Thymus (tissue), 11 donors: ENCODE data around the gene RPS6KB1. TPM values are rescaled to one million over a fixed set of nuclear protein-coding genes. Genes with fewer than 3 reads are reported as not detected.
A peak's percentile ranks its signal among the peaks of the same experiment; 100 is the strongest.
"Not testable (repeated sequence)": the region's sequence is repeated elsewhere in the genome, so short reads cannot be mapped to it uniquely, and the experiment has no call there.

ENCODE experiments used
- DNase-seq, 9 donors: peaks; one replicate each; pipeline ENCODE4 v3.0.0-alpha.2; 2013; ENCODE audit warnings: low spot score in 9 of 9, low read depth in 6 of 9, missing footprints in 1 of 9
- H3K27ac ChIP-seq, 2 donors: one replicate each; pipeline ENCODE4 v1.5.1; 2013; ENCODE audit warnings: control low read depth in 1 of 2, low read depth in 1 of 2, low read length in 1 of 2, mild to moderate bottlenecking in 1 of 2, moderate library complexity in 1 of 2
- H3K27me3 ChIP-seq, 2 donors: one replicate each; pipeline ENCODE4 v1.5.1; 2013; ENCODE audit warnings: low read length in 1 of 2; ENCODE audit not compliant: control insufficient read depth in 2 of 2, insufficient read depth in 1 of 2
- H3K36me3 ChIP-seq, 2 donors: one replicate each; pipeline ENCODE4 v1.5.1; 2013; ENCODE audit warnings: low read length in 1 of 2, mild to moderate bottlenecking in 1 of 2, moderate library complexity in 1 of 2; ENCODE audit not compliant: control insufficient read depth in 2 of 2, insufficient read depth in 2 of 2
- H3K4me1 ChIP-seq, 2 donors: one replicate each; pipeline ENCODE4 v1.5.1; 2013; ENCODE audit warnings: low read length in 2 of 2; ENCODE audit not compliant: control insufficient read depth in 2 of 2, insufficient read depth in 2 of 2
- H3K4me3 ChIP-seq, 2 donors: one replicate each; pipeline ENCODE4 v1.5.1; 2013; ENCODE audit warnings: low read length in 2 of 2, control low read depth in 1 of 2, mild to moderate bottlenecking in 1 of 2
- H3K9me3 ChIP-seq, 2 donors: one replicate each; pipeline ENCODE4 v1.5.1; 2013; ENCODE audit warnings: low read length in 1 of 2, mild to moderate bottlenecking in 1 of 2; ENCODE audit not compliant: control insufficient read depth in 2 of 2, insufficient read depth in 1 of 2
- WGBS: extraction: QIAGEN DNeasy Blood & Tissue Kit; methylation state at CpG from one replicate; pipeline ENCODE4 v1.1.7; 2013; 5-methylcytosine and 5-hydroxymethylcytosine counted together
- polyA plus RNA-seq: library from polyadenylated mRNA; stranded (reverse); fragments of 200-250 nt; gene quantifications from one replicate; pipeline ENCODE4 v1.2.3, GENCODE V29; 2013
- total RNA-seq: library from RNA; stranded (reverse); fragments of 120-200 nt; gene quantifications from one replicate; pipeline ENCODE4 v1.2.4, GENCODE V29; 2013
- donor health status: healthy.

Gene RPS6KB1
- total and polyA plus RNA-seq, 2 donors, result 18.8 to 19.3 TPM

GRCh38 chr17:59941131-59941530 is 48.2 kb downstream of the RPS6KB1 start:
- Histone ChIP-seq H3K27ac (no peak overlapping the region), H3K4me1 (no peaks in the 10 kb centered on the region), H3K4me3 (no peak overlapping the region), H3K9me3 (no peaks in the 10 kb centered on the region), H3K36me3 (peaks cover 22 to 46% of the 10 kb centered on the region in 2 donors), H3K27me3 (no peaks in the 10 kb centered on the region)
- 100% methylated on average over 1 of the region's 1 CpG for WGBS
- no peak for DNase-seq

- not testable (repeated sequence) for H3K4me1 ChIP-seq, H3K27me3 ChIP-seq, H3K9me3 ChIP-seq, DNase-seq, H3K4me3 ChIP-seq, H3K27ac ChIP-seq
- over 99% methylated on average over 7 of the region's 7 CpGs for whole genome bisulfite sequencing
- H3K36me3 ChIP-seq, result peaks cover 17 to 45% of the 10 kb centered on the region in 2 donors
Observed at GRCh38 chr17:59946433-59946832, 53.5 kb downstream of the RPS6KB1 start.

- not testable (repeated sequence) for H3K27ac ChIP-seq, H3K9me3 ChIP-seq, DNase-seq, H3K4me1 ChIP-seq, H3K27me3 ChIP-seq, H3K4me3 ChIP-seq
- peaks cover 17 to 40% of the 10 kb centered on the region in 2 donors for H3K36me3 ChIP-seq
- WGBS, result 85% methylated on average over 4 of the region's 4 CpGs
Observed at GRCh38 chr17:59947310-59947709, 54.4 kb downstream of the RPS6KB1 start.

DNA sequence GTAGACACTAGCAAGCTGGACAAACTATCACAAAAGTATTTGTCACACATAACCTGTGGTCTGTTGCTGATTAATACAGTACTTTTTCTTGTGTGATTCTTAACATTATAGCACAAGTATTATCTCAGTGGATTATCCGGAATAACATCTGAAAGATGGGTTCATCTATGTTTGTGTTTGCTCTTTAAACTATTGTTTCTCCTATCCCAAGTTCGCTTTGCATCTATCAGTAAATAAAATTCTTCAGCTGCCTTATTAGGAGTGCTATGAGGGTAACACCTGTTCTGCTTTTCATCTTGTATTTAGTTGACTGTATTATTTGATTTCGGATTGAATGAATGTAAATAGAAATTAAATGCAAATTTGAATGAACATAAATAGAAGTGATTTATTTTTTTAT is 57.1 kb downstream of the RPS6KB1 start:
- DNase-seq, result no peak
- Histone ChIP-seq H3K27me3 (no peaks in the 10 kb centered on the region), H3K4me1 (no peaks in the 10 kb centered on the region), H3K9me3 (no peaks in the 10 kb centered on the region), H3K27ac (no peak overlapping the region), H3K36me3 (peaks cover 16 to 29% of the 10 kb centered on the region in 2 donors), H3K4me3 (no peak overlapping the region)
- 97% methylated on average over 3 of the region's 3 CpGs for WGBS

DNA sequence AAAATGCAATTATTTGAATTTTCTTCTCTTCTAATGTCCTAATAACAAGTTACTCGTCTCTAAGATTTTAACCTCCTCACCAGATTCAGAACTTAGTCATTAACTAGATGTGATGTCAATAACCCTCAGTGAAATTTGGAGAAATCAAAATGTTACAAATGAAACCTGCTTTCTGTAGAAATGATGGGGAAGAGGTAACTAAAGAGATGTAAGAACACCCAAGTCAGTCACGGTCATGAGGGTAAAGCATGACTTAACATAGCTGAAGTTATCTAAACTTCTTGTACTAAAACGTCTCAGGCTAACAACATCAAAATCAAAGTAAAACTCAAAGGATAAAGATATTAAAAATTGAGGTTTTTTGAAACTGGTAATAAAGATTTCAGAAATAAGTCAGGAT is 61.9 kb downstream of the RPS6KB1 start:
- H3K36me3 ChIP-seq, result peaks cover 3 to 12% of the 10 kb centered on the region in 2 donors

DNA sequence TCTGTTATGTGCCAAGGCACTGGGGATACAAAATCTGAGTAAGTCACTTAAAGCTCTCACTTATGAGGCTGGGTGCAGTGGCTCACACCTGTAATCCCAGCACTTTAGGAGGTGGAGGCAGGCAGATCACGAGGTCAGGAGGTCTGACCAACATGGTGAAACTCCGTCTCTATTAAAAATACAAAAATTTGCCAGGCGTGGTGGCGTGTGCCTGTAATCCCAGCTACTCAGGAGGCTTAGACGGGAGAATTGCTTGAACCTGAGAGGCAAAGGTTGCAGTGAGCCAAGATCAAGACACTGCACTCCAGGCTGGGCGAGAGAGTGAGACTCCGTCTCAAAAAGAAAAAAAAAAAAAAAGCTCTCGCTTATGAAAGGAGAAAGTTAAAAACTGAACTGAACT is 66.7 kb downstream of the RPS6KB1 start:
- not testable (repeated sequence) for DNase-seq, H3K36me3 ChIP-seq, H3K27me3 ChIP-seq, H3K4me3 ChIP-seq, H3K27ac ChIP-seq, H3K4me1 ChIP-seq, H3K9me3 ChIP-seq
- 98% methylated on average over 8 of the region's 8 CpGs for WGBS

More for the DNA sequence above, 61.9 kb downstream of the RPS6KB1 start:
- DNase-seq, result no peak
- 97% methylated on average over 3 of the region's 3 CpGs for WGBS
- no peaks in the 10 kb centered on the region for H3K4me1 ChIP-seq
- no peaks in the 10 kb centered on the region for H3K27me3 ChIP-seq
- no peak overlapping the region for H3K27ac ChIP-seq
- no peaks in the 10 kb centered on the region for H3K9me3 ChIP-seq
- H3K4me3 ChIP-seq, result no peak overlapping the region

DNA sequence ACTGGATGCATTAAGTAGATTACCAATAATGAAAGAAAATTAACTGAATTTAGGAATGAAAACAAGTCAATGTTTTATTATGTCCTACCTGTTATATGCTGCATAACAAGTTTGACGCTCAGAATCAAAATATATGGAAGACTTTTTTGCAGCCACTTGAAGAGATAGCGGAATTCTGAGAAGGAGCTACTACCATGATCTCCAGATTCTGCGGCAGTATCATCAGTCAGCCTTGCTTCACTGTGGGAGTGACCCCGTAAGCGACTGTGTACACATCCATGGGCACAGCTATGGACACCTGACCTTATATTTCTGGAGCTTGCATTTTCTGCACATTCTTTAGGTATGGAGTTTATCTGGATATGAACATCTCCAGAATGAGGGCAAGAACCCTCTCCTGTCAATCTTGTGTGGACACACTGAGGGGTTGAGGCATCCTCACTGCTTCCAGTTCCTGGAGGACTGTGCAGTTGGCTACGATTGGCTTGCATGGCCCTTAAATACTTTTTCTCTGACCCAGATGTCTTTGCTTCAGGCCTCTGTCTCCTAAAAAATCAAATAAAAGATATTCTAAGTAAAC is 69.9 kb downstream of the RPS6KB1 start:
- H3K36me3 ChIP-seq, result no peaks in the 10 kb centered on the region
- H3K27me3 ChIP-seq, result no peaks in the 10 kb centered on the region
- no peak for DNase-seq
- H3K4me3 ChIP-seq, result no peak overlapping the region
- peaks cover 11 to 13% of the 10 kb centered on the region in 2 donors for H3K4me1 ChIP-seq
- no peaks in the 10 kb centered on the region for H3K9me3 ChIP-seq
- H3K27ac ChIP-seq, result no peak overlapping the region
- 99% methylated on average over 6 of the region's 6 CpGs for WGBS

GRCh38 chr17:59963738-59964481 is 71.0 kb downstream of the RPS6KB1 start:
- Histone ChIP-seq H3K36me3 (no peaks in the 10 kb centered on the region), H3K27me3 (no peaks in the 10 kb centered on the region), H3K9me3 (no peaks in the 10 kb centered on the region), H3K4me3 (peak overlapping the region; percentile 78 to 100), H3K4me1 (peaks cover 11 to 13% of the 10 kb centered on the region in 2 donors), H3K27ac (peak overlapping the region; percentile 90 to 94)
- WGBS, result 5% methylated on average over 21 of the region's 21 CpGs
- peak in 7 of 9 donors; percentile 1 to 76 (median 45) for DNase-seq

GRCh38 chr17:59964482-59965328 is 71.8 kb downstream of the RPS6KB1 start, which contains the start of gene RNFT1:
TSS of gene RNFT1 (minus strand) at chr17:59964740. CDS start at chr17:59964663, 77 bp downstream.
- WGBS, result 4% methylated on average over 67 of the region's 67 CpGs
- Histone ChIP-seq H3K27ac (peak within 1 kb of the TSS; percentile 90 to 94), H3K4me3 (peak within 1 kb of the TSS; percentile 78 to 100), H3K9me3 (no peaks in the 10 kb centered on the region), H3K36me3 (no peaks in the 10 kb centered on the region), H3K27me3 (no peaks in the 10 kb centered on the region), H3K4me1 (peaks cover 11 to 13% of the 10 kb centered on the region in 2 donors)
- DNase-seq, result peak; percentile 58 to 94 (median 84)
